HG03066 (cell line): ENCODE results near the gene SRRM2.

Source experiments
- ATAC-seq: cut with Tn5 transposase; IDR thresholded peaks from one replicate; pipeline ENCODE4 v1.9.1; 2021; ENCODE audit warnings: low read depth; ENCODE audit not compliant: unreplicated experiment

Gene SRRM2

GRCh38 chr16:2752035-2752849 lies at the start of gene SRRM2:
SRRM2 (plus strand) TSS chr16:2752638; CDS start chr16:2756365, 3,727 bp downstream.
- peak; percentile 84 for ATAC-seq

DNA sequence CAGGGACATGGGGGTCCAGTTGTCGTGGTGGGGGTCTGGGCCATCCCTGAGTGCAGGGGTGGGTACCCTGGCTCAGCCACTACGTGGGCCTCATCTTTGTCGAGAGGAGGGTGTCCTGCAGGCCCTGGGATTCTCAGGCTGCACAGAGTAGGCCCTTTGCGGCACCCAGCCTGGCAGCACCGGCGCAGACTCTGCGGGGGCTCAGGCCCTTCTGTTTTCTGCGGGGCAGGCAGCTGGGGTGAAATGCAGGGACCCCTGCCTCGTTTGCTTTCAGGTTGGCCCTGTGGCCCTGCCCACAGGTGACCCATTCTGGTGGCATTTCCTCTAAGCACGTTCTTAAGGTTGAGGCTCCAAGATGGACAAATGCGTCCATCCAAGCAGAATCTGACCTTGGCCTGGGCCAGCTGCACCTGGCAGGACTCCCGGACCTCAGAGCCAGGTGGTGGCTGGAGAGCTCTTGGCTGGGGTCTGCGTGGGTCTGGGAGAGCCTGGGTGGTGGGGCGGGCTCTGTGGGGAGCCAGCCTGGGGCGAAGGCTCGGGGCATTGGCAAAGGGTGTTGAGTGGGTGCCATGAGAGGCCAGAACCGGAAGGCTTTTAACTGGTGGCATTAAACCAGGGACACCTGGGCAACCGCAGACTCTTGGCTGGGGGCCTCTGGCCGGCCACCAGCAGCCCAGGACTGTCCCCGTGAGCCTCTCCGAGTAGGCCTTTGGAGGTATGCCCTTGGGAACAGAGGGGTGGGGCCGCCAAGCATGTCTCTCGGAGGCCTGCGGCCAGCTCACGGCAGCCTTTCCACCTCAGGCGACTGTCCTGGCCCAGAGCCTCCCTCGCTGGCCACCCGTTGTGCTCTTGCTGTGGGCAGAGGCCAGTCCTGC lies 49.3 kb upstream of the SRRM2 start:
- no peak for ATAC-seq

DNA sequence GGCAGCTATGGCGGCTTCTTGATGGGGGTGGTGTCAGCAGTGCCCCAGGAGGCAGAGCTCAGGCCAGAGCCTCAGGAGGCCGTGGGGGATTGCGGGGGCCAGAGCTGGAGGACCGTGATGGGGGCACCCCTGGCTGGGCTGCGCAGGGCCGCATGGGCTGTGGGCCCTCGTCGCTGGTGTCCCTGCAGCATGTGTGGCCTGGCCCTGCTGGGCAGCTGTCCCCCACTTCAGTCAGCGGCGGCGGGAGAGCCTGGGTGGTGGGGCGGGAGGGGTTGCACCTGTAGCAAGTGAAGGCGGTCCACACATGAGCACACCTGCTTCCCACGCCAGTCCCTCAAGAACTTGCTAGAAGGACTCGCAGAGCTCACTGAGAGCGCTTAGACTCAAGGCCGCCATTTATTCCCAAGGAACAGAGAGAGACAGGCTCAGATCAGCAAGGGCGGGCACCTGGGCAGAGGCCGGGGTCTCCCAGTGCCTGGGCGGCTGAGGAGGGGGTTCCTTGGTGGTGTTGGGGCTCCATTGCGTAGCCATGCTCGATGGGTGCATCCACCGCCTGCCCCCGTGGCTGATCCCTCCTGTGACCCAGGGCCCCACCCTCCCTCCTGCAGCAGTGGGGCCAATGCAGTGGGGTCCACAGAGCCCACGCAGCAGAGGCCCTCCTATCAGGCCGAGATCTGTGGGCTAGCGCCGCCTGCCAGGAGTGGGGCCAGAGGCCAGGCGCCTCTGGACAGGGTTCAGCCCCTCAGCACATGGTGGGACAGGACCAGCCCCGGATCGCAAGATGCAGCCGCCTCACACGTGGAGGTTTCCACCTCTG lies 48.1 kb upstream of the SRRM2 start:
- no peak for ATAC-seq

DNA sequence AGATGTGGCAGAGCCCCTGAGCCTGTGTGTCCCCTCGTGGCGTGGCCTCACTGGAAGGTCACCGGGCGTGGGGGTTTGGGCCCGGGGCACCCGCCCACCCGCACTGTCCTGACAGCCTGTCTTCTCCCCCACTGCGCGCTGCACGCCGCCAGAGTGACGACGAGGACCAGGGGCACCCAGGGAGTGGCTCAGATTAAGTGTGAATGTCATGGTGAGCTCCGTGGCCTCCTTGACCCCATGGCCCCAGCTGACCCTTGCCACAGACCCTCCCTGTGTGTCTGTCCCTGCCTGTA lies 47.5 kb upstream of the SRRM2 start:
- no peak for ATAC-seq

DNA sequence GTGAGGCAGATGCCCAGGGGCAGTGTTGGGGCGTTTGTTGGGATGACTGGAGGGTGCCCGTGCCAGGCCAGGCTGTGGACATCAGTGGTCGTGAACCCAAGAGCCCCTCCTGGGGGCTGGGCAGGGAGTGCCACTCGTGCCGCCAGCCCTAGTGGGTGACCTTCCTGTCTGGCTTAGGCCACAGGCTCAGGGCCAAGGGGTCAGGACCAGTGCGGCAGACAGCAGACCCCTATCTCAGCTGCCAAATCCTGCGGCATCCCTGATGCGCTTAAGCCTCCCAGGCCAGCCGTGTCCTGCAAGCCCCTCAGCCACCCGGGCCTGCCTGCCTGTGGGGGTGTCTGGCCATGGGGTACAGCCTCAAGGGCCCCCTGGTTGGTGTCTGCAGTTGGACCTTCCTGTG lies 47.1 kb upstream of the SRRM2 start:
- ATAC-seq = no peak

GRCh38 chr16:2706085-2706484 lies 46.4 kb upstream of the SRRM2 start:
- ATAC-seq = no peak

DNA sequence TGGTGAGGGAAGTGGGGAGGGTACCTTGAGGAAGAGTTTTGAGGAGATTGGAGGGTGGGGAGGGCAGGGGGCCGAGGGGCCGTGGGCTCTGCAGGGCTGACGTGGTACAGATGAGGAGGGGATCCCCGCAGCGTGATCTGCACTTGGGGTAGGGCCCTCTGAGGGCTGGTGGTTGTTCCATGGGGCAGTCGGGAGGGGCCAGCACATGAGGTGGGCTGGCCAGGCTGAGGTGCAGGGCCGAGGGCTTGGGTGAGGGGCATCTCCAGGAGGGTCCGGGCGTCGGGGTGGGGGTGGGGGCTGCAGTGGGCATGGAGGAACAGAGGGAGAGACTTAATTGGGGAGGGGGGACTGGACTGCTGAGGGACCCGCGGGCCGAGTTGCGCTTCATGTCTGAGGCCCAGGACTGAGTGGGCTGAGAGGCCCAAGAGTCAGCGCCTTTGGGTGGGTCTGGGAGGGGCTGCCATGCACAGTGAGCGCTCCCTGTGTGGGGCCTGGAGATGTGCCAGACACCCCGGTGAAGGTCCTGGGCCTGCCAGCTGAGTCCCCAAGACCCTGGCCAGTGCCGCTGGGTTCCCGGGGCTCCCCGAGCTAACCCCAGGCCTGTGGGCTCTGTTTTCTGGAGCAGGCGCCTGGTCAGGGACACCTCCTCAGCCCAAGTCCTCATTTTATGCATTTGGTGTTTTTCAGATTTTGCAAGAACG lies 45.7 kb upstream of the SRRM2 start:
- no peak for ATAC-seq

- no peak for ATAC-seq
Measured at GRCh38 chr16:2707368-2708289, 44.8 kb upstream of the SRRM2 start.

- ATAC-seq = no peak
Measured at GRCh38 chr16:2708290-2708639, 44.2 kb upstream of the SRRM2 start.

GRCh38 chr16:2708955-2709587 lies 43.4 kb upstream of the SRRM2 start:
- no peak for ATAC-seq

DNA sequence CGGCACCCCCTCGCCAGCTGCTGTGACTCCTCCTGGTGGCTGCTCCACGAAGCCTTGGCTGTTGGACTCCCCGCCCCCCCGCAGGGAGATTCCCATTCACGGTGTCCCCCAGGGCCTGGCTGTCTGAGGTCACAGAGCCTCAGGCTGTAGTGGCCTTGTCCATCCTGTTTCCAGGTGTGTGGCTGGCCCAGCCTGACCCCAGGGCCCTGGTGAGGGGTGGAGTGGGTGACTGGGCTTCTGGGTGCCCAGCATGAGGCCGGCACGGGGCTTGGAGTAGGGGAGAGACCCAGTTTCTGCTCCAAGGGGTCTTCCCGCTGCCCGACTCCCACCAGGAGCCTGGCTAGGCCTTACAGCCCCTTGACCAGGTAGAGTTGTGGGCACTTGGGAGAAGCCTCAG lies 42.9 kb upstream of the SRRM2 start:
- no peak for ATAC-seq

- no peak for ATAC-seq
Measured at GRCh38 chr16:2710021-2710710, 42.3 kb upstream of the SRRM2 start.

GRCh38 chr16:2710711-2711231 lies 41.7 kb upstream of the SRRM2 start:
- no peak for ATAC-seq

DNA sequence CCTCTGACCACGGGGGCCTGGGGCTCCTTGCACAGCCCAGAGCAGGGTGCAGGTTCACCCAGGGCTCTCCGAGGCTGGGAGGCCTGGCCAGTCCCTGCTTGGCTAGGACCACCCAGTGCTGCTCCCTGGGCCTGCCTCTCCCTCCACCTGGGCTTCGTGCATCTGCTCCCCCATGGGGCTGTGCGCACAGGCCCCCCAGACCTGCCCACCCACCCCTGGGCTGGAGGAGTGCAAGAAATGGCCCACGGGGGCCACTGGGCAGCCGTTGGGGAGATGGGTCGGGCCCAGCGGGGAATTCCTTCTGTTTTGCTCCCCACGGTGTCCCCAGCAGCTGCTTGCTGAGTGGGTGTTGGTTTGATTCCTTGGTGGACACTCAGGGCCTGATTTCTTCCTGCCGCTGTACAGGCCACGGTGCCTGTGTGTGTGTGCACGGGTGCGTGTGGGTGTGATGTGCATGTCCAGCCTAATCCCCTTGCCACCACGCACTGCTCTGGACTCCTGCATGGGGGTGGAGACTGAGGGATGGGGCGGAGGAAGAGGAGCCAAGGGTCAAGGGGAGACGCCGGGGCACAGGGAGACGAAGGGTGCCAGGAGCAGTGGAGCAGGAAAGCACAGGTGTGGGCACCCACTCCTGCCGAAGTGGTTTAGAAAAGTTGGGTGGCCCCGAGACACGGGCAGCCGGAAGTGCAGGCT lies 40.9 kb upstream of the SRRM2 start:
- ATAC-seq = no peak

DNA sequence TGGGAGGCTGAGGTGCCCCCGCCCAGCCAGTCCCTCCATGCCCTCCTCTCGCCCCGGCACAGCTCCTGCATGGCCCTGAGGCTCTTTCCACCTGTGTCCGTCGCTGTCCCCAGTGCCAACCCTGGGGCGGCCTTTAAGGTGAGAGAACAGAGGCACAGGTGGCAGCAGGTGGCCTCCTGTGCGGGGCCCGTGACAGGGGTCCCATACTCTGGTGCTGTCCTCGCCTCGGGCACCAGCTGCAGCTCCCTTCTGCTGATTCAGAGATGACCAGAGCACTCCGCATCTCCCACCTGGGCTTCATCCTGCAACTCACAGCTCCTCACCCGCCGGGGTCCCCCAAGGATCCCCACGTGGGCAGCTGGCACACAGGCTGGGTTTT lies 40.4 kb upstream of the SRRM2 start:
- no peak for ATAC-seq

DNA sequence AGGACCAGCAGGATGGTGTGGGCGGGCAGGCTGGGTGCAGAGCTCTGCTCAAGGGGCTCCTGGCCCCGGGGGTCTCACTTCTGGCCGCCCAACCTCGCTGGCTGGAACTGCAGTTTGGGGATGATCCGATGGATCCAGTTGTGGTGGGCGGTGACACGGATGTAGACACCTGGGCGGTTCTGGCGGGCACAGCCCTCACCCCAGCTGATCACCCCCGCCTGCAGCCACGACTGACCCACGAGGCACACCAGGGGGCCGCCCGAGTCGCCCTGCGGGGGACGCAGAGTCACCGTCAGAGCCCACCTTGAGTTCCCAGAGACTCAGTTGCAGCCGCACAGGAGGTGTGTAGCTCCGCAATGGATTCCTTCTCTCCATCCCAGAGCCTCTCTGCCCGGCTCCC lies 39.9 kb upstream of the SRRM2 start:
- no peak for ATAC-seq

DNA sequence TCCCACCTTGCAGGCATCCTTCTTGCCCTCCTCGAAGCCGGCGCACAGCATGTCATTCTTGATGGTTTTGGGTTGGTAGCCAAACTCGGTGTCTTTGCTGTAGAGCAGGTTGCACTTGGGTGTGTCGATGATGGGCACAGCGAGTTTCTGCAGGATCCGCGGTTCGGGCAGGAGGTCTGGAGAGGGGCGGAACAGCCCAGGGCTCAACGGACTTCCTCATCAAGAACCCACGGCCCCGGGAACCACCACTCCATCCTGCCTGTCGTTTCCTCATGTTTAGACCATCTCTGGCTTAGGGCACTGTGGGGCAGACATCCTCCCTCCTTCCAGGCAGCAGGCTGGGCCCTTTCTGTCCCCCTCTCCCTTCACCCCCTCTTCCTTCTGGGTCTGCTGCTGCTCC lies 38.9 kb upstream of the SRRM2 start:
- no peak for ATAC-seq
